HG03066 (cell line): ENCODE measurements around the gene TTLL7.
"Not testable (repeated sequence)": the region's sequence is repeated elsewhere in the genome, so short reads cannot be mapped to it uniquely, and the experiment has no call there.

ENCODE experiments used
- ATAC-seq: cut with Tn5 transposase; IDR thresholded peaks from one replicate; pipeline ENCODE4 v1.9.1; 2021; ENCODE audit warnings: low read depth; ENCODE audit not compliant: unreplicated experiment

Gene TTLL7

DNA sequence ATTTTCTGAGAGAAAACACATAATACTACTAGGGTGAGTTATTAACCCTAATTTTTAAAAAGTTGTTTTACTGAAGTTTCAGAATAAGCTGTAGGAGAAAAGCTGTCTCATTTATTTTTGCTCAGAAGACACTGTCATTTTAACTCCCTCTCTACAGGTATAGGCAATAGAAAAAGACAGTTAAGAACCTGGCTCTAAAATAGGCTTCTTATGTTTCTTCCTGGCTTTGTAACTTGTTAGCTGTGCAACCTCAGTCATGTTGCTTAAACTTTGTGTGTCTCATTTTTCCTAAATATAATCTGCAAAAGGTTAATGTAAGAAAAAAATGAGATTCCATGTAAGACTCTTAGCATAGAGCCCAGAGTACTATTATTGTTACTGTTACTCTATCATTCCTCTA lies 64.4 kb downstream of the TTLL7 start:
- ATAC-seq: no peak

DNA sequence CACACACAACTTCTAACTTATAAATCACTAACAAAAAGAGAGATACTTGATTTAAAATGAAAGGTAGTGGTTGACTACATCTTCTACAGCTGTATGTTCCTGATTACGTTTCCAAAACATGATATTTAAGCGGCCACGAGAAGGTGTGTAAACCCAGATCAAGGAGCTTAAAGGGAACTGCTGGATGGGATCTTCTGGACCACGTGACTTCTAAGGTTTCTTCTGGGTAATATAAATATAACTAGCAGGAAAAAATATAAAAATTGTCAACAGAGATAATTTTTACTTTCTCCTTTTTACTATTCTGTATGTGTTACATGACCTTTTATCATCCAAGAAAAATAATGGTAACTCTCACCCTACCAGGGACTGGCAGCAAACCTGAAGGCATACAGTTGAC lies 66.2 kb downstream of the TTLL7 start:
- no peak for ATAC-seq

DNA sequence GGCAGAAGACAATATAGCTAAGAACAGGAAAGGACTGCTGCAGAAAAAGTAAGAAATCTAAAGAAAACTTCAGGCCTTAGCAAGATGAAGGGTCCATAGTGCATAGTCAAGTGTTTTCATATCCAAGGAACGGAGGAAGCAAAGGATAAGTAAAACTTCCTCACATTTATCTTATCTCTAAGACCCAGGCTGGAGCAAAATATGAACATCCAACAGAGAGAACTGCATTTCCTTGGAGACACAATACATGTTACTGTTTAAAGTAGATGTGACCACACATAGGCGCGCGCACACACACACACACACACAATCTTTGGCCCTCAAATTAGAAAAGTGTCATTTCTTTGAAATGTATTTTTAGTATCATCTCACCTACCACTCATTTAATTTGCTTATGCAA lies 66.7 kb downstream of the TTLL7 start:
- ATAC-seq: no peak

DNA sequence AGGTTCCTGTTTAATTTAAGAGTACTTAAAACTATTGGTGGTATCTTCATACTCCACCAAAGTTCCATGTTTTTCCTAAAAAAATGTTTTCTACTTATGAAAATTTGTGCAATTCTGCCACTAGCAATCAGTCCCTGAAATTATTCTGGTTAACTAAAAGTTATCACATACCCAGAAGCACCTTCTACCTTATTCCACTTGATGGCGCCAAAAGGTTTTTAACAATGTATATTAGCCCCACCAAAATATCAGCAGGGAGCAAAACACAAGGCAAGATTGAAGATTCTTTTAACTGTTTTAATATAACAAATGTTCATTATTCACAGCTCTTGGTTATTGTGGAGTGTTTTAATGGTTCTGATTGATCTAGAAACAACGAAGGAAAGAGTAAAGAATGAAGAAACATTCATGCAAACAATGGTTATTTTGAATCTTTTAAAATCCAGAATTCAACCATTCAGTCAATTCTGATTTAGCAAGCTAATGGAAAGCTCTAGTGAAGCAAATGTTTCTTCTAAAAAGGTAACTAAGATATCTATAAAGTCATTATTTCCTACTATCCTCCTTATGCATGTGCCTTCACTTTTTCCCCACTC lies 67.2 kb downstream of the TTLL7 start:
- no peak for ATAC-seq

DNA sequence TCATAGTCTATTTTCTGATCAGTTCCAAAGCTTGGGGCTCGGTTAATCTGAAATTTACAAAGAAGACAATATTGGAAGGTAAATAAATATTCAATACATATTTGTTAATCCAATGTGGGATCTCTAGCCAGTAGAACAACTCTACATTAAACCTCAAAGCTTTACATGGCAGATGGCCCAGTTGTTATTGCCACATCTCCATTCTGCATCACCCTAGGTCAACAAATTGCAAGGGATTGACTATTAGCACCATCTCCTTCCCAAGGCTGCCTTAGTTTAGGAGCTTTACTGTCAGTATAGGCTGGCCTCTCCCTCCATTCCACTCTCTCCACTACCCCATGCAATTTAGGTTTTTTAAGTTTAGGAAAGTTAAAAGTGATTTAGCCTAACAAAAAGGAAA lies 69.7 kb downstream of the TTLL7 start:
- no peak for ATAC-seq

DNA sequence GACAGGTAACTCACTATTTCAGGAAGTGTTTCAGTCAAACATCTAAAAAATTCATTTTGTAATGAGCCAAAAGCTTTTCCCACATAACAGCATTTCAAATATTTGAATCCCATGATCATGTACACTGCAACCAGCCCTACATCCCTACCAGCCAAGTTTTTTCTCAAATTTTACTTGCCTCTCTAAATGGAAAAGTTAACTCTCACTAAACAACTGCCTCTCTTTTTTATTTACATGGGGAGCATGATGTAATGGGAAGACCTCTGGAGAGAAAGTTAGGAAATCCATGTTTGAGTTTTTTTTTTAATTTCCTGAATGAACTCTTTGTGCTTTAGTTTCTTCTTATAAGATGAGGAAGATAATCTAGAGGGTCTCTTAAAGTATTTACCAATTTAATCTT lies 70.5 kb downstream of the TTLL7 start:
- no peak for ATAC-seq

DNA sequence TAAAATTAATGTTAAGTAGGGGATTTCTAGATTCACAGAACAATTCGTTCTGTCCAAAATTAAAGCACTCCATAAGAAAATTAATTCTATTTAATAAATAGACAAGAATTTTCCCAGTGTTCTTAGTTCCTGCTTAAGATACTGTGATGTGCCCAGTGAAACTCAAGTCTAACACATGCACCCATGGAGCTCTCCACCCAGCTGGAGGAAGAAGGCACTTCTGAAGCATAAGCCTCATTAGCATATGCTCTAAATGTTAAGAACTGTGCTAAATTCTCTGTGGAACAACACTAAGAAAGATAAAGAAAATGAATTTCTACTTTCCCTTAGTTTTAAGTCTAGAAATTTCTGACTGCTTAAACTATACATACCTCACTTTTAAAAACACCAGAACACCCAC lies 71.2 kb downstream of the TTLL7 start:
- no peak for ATAC-seq

DNA sequence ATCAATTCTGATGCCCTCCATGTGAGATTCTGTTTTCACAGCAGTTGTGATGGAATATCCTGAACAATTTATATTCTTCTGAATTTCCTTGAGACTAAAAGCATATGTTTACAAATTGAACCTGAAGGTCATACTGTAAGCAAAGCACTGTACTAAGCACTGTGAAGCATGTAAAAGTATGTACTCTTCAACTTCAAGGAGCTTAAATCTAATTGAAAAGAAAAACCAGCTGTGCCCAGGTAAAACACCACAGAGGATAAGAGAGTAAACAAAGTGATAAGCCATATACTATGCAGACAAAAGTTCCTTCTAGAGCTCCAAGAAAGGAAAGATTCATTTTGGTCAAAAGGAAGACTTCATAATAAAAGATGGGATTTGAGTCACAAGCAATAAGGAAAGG lies 71.9 kb downstream of the TTLL7 start:
- ATAC-seq: no peak

DNA sequence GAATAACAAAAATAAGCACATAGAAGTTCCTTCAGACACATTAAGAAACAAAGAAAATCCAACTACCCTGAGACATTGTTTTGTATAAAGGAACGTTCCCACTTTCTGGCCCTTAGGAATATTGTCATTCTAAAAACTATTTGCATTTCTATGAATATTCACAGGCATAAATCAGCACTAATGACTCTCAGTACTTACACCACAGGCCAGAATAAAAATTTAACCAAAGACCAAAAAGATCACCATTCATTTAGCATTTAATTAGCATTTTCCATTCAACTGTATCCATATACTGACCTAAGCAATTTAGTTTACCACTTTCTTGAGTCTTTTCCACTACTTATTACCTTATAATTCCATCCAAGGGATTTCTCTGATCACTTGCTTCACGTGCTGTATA lies 75.4 kb downstream of the TTLL7 start:
- ATAC-seq: no peak

DNA sequence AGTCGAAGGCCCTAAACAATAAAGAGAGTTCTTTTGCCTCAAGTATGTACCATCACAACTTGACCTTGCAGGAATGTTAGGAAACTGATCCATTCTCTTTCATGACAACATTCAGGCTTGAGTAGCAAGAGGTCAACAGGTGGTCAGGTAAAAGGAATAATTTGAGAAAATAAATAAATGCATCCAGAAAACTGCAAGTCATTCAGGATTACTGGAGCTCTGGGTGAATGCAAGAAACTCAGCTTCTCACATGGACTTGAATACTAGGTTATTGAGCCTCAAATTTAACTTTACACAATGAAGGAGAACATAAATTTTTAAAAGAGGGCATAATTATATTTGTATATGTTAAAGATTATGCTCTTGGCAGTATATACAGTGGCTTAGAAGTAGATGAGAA lies 76.5 kb downstream of the TTLL7 start:
- no peak for ATAC-seq

DNA sequence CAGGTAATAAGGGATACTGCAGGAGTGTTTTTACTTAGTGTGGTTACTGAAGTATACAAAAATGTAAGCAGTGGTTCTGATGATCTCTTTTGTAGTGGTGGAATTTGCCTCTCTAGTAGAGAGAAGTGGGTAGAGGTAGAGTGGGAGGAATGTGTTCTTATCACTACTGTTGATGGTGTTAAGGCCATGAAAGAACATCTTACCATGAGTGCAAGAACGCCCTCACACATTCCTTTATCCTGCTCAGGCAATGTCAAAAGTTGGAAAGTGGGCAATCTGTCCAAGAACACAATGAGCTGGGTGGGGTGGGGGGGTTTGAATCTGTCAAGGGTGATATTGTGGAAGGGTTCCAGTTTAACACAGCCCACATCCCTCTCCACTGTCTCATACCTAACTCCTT lies 78.6 kb downstream of the TTLL7 start:
- ATAC-seq: no peak

DNA sequence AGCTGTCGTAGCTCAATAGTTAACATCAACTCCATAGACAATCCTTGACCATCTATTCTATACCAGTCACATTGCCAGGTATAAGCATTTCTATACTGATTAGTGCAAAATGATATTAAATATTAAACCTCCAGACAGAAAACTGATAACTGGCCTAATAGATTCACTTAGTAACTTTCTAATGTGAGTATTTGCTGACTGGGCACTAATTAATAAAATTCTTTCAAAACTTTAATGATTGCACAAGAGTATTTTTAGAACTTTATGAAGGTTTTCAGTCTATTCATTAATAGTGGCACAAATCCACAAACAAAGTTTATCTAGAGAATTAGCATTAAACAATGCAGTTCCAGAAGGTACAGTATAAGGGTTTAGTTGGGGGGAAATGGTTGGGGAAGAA lies 79.1 kb downstream of the TTLL7 start:
- no peak for ATAC-seq

DNA sequence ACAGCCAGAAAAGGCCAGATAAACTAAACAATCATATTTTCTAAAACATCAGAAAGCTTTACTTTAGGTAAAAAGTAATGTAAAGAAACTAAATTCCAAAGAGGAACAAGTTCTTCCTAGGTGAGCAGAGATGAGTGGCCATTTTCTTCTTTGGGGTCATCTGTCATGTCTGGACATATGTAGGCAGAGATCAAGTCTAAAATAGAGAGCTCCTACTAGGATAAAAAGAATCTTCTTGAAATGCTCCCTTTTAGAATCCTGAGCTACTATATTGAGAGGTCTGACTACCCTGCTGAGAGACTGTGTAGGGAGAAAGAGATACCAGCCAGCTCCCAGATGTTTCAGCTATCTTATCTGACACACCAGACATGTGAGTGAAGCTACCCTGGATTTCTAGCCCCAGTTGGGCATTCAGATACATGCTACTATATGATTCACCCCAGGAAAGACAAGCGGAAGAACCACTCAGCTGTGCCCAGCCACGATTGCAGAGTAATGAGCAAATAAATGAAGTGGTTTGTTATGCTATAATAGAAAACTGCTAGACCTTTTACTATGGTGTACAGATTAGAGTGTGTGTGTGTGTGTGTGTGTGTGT lies 80.1 kb downstream of the TTLL7 start:
- no peak for ATAC-seq

DNA sequence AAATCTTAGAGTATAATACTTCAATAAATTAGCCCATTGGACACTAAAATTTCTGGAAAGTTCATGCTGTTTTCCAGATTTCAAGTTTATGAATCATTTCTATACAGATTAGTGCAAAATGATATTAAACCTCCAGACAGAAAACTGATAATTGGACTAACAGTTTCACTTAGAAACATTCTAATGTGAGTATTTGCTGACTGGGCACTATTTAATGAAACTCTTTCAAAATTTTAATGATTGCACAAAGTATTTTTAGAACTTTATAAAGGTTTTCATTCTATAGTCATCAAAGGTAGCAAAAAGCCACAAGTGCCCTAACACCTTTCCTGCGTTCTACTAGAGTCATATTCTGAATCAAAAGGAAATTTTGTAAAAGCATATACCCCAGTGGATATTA lies 81.0 kb downstream of the TTLL7 start:
- no peak for ATAC-seq

DNA sequence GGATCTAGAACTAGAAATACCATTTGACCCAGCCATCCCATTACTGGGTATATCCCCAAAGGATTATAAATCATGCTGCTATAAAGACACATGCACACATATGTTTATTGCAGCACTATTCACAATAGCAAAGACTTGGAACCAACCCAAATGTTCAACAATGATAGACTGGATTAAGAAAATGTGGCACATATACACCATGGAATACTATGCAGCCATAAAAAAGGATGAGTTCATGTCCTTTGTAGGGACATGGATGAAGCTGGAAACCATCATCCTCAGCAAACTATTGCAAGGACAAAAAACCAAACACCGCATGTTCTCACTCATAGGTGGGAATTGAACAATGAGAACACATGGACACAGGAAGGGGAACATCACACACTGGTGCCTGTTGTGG lies 82.8 kb downstream of the TTLL7 start:
- not testable (repeated sequence) for ATAC-seq

DNA sequence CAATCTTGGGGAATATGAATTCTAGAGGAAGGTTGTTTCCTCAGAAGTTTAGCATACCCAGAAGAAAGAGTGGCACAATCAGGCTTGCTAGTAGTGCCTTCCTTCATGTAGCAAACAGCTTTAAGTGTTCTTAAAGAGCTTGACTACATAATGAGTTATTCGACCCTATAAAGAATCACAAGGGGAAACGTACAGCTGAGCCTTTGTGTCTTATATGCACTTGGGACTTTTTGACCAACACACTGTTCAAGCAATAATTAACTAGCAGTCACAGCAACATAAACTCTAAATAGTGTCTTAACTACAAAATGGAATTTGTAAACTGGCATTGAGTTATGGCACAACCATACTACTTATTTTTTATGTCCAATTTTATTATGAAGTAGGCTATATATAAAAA lies 86.1 kb downstream of the TTLL7 start:
- ATAC-seq: no peak

DNA sequence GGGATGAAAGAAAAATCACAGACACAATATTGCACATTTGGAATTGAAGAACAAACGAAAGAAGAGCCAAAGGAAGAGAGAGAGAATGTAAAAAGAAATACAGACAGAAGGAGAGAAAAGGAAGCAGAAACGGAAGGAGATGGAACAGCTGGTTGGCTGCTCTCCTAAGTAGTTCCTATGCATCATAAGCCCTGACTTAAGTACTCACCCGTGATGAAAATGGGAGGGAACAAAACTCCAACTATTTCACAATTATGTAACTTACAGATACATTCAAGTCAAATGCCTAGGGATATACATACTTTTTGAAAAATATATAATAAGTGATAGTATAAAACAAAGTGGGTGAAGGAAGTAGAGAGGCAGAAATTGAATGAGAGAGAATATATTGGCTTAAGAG lies 88.5 kb downstream of the TTLL7 start:
- ATAC-seq: no peak

DNA sequence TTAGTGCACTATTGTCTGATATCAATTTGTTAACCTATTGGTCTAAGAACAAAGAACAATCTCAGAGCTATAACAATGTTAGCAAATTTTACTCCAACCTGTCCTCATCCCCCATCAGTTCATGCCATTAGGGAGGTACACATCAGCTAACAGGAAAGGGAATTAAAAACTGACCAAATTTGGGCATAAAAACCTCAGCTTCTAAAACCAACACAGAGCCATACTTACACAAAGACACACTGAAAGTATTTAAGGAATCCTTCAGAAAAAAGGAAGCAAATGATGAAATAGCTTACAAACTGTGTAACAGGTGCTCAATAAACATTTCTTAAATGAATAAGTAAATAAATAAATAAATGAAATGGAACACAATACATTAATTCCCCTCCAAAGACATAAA lies 89.2 kb downstream of the TTLL7 start:
- no peak for ATAC-seq

DNA sequence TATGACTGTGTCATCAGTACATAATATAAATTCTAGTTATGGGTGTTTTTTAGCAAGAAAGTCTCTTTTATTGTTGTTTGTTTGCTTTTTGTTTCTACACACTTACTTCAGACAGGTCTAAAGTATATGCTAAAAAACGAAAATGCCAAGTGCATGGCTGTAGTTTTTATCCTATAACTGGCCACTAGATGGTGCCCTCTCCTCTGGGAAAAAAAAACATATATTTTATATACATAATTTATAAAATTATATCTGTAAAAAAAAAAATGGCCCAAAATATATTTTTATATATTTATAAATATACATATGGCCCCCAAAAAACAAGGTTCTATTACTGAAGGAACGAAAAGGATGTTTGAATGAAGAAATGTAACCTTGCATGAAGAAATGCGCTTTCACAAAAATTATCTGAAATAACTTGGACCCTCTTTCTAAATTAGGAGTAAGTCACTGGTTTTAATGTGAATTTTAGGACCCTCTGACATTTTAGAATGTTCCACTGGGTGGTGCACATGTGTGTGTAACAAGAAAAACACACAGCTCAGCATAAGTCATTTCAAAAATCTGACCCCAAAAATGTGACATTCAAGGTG lies 93.5 kb downstream of the TTLL7 start:
- no peak for ATAC-seq

DNA sequence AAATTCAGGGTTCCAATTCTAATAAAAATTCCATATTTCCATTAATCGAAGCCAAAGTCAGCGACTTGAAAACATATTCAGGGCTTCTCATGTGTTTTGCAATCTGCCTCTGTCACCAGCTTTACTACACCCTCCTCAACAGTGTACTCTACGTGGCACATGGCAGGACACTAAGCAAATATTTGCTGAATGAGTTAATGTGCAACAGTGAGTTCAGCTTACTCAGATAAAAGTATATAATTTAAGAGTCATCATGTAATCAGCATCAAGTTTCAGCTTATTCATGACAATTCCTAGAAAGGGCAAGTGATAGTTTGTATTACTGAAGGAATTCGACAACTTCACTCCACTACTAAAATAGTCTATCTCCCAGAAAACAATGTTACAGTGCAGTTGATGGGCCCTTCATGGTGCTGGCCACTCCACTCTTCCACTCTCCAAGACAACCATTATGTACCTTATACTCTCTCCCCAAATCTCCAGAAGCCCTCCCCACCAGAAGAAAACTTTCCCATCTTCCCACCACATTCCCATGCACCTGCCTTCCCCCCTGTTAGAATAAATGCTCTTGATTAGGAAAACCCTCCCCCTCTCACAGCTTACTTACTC lies 97.3 kb downstream of the TTLL7 start:
- no peak for ATAC-seq

DNA sequence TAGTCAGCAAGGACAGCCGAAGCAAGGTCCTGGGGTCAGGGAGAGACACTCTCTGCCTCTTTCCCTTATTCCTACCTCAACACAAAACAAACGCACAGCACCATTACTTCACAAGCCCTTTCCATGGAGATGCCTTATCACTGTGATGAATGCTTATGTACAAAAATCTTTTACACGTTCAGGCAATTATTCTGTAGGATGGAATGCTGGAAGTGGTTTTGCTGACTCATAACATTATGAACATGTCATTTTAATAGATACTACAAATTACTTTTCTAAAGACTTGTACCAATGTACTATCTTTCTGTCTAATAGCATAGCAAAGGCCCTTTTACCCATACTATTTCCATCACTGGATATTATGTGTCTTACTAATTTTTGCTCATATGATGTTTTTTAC lies 98.4 kb downstream of the TTLL7 start:
- no peak for ATAC-seq

DNA sequence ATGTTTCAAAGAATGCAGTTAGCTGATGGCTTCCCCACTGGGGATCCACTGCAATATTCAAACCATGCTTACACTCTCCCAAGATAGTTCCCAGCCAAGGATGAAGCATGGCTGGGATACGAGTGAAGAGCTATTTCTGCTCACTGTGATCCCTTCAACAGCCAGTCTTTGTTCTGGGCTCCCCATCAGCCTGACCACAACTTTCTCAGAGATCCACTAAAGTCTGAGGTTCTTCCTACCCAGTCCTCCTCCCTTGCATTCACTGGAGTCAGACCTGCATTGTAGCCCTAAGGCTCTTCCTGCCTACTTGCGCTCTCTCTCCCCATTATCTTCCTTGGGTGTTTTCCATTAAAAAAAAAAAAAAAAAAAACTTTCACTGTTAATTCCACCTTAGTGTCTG lies 101.4 kb downstream of the TTLL7 start:
- ATAC-seq: no peak
